HG03196 (cell line): ENCODE results near the gene GPRC5B.

ENCODE experiments used
- ATAC-seq: cut with Tn5 transposase; IDR thresholded peaks from one replicate; pipeline ENCODE4 v1.9.1; 2021; ENCODE audit not compliant: unreplicated experiment

GPRC5B gene

GRCh38 chr16:19872935-19873334 lies 11.7 kb downstream of the GPRC5B start:
- no peak for ATAC-seq

GRCh38 chr16:19872179-19872863 lies 12.3 kb downstream of the GPRC5B start:
- no peak for ATAC-seq

GRCh38 chr16:19871721-19872120 lies 12.9 kb downstream of the GPRC5B start:
- ATAC-seq: no peak

GRCh38 chr16:19868421-19868820 lies 16.2 kb downstream of the GPRC5B start:
- no peak for ATAC-seq

- ATAC-seq: no peak
Observed at GRCh38 chr16:19864566-19864965, 20.1 kb downstream of the GPRC5B start.

- ATAC-seq: no peak
Observed at GRCh38 chr16:19863990-19864389, 20.7 kb downstream of the GPRC5B start.

GRCh38 chr16:19861811-19862327 lies 22.8 kb downstream of the GPRC5B start:
- ATAC-seq: no peak

- ATAC-seq: no peak
Observed at GRCh38 chr16:19861133-19861532, 23.5 kb downstream of the GPRC5B start.

GRCh38 chr16:19860166-19861041 lies 24.2 kb downstream of the GPRC5B start:
- ATAC-seq: no peak

GRCh38 chr16:19859603-19860002 lies 25.0 kb downstream of the GPRC5B start:
- no peak for ATAC-seq

- ATAC-seq: no peak
Observed at GRCh38 chr16:19859166-19859565, 25.5 kb downstream of the GPRC5B start.

GRCh38 chr16:19858340-19859018 lies 26.2 kb downstream of the GPRC5B start:
- ATAC-seq: no peak

- ATAC-seq: no peak
Observed at GRCh38 chr16:19857593-19858339, 26.9 kb downstream of the GPRC5B start.

- ATAC-seq: no peak
Observed at GRCh38 chr16:19856120-19856519, 28.5 kb downstream of the GPRC5B start.

- no peak for ATAC-seq
Observed at GRCh38 chr16:19854543-19854876, 30.1 kb downstream of the GPRC5B start.

- ATAC-seq: no peak
Observed at GRCh38 chr16:19853742-19854542, 30.7 kb downstream of the GPRC5B start.

- no peak for ATAC-seq
Observed at GRCh38 chr16:19853132-19853741, 31.4 kb downstream of the GPRC5B start.

- ATAC-seq: no peak
Observed at GRCh38 chr16:19851476-19851875, 33.2 kb downstream of the GPRC5B start.

- no peak for ATAC-seq
Observed at GRCh38 chr16:19850131-19850817, 34.4 kb downstream of the GPRC5B start.
